GM21619 (cell line): ENCODE data around the gene TBKBP1.
"Not testable (repeated sequence)": the region's sequence is repeated elsewhere in the genome, so short reads cannot be mapped to it uniquely, and the experiment has no call there.

Source experiments
- ATAC-seq: cut with Tn5 transposase; IDR thresholded peaks from one replicate; pipeline ENCODE4 v1.9.1; 2021; ENCODE audit not compliant: unreplicated experiment

Gene TBKBP1

DNA sequence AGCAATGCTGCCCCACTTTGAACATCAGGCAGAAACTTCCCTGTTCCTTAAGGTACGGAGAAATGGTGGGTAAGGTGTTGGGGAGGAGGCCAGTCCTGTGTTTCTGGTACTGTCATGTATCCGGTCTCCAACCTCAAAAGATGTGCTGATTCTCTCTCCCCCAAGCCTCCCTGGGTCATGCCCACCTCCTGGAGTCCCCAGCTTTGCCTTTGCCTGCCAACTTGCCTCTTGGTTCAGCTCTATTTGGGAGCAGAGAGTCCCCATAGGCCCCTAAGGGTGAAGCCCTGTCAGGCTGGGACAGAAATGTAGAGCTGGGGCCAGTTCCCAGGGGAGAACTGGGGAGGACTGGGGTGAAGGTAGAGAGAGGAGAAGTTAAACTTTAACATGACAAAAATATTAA, 37.4 kb downstream of the TBKBP1 start:
- ATAC-seq = no peak

DNA sequence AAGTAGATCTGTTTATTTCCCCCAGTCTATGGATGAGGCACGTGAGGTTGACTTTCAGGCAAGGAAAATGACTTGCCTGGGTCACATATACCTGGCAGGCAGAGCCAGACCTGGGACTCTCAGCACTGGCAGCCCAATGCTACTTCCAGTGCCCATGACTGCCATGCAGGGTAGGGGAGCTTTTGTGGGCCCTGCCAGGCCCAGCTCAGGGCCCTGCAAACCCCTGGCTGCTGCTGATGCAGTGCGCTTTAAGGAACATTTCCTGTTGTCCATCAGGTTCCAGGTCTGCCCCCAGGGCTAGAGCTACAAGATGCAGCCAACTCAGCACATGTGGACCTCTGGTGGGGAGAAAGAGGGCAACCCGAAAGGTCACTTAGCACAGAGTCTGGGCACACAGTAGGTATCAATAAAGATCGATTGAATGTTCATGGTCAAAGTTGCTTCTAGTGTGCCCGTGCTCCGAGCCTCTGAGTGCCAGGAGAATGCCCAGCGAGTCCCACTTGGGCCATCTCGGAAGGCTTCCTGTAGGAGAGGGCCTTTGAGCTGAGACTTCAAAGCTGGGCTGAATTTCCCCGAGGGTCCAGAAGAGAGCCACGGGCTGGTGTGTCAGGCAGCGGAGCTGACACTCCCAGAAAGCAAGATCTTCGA, 38.6 kb downstream of the TBKBP1 start:
- no peak for ATAC-seq

DNA sequence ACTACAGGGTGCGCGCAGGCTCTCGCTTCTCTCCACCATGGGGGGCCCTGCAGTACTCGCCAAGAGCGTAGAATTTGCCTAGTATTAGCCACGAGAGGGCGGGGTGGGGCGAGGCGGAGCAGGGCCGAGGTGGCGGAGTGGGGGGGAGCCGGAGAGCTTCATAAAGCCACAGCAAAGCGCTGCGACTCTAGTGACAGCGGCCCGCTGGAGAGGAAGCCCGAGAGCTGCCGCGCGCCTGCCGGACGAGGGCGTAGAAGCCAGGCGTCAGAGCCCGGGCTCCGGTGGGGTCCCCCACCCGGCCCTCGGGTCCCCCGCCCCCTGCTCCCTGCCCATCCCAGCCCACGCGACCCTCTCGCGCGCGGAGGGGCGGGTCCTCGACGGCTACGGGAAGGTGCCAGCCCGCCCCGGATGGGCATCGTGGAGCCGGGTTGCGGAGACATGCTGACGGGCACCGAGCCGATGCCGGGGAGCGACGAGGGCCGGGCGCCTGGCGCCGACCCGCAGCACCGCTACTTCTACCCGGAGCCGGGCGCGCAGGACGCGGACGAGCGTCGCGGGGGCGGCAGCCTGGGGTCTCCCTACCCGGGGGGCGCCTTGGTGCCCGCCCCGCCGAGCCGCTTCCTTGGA, 39.2 kb downstream of the TBKBP1 start, which contains the start of gene TBX21:
Gene TBX21, plus strand, starts transcription at position 190 of the 627 bp plus-strand sequence. Its CDS starts 219 bp downstream, at position 409.
- peak; percentile 49 for ATAC-seq

DNA sequence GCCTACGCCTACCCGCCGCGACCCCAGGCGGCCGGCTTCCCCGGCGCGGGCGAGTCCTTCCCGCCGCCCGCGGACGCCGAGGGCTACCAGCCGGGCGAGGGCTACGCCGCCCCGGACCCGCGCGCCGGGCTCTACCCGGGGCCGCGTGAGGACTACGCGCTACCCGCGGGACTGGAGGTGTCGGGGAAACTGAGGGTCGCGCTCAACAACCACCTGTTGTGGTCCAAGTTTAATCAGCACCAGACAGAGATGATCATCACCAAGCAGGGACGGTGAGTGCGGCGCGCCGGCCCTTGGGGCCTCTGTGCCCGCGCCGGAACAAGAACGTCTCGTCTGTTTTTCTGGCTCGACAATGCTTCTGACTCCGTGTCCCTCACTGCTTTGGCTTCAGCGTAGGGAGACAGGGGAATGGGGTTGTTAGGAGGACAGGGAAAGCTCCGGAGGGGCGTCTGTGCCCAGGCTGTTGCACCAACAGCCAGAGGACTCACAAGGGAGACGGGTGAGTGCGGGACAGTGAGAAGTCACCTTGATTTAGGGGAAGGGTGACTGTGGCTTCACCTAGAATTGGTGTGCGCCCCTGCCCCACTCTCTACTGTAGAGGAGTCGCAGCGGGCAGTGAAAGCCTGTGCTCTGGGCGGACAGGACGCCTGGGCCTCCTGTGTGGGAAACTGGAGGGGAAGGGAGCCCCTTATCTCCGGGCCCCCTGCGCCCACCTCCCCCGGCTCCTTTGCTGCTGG, 39.9 kb downstream of the TBKBP1 start:
- ATAC-seq = peak; percentile 8

DNA sequence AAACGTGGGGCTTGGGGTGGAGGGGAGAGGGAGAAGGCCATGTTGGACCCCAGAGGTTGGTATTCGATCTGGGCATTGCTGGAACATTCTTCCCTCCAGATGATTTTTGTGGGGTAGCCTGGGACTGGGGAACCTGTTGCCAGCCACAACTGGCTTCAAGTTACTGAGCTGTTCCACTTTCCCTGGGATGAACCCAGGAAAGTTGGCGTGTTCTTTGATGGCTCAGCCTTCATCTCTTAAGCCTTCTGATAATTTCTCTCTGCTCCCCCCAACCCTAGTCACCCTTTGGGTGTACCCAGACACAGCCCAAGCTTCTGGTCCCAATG, 41.1 kb downstream of the TBKBP1 start:
- ATAC-seq = no peak

DNA sequence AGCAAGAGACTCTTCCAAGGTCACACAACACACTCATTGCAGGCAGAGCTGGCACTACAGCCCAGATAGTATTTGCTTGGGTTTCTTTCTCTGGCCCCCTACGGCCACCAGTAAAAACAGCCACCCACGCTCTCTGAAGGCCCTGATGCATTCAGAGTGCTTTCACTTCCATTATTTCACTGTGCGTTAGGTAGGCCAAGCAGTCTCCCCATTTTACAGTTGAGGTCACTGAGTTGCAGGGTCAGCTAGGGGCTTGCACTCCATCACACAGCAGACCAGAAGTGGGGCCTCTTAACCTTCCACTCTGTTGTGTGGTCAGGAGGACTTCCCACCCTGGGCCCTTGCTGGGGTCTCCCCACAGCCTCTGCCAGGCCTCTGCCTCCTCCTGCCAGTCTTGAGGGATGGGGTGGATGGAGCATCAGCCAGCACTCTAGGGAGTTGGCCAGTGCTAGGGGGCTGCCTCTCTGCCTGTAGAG, 41.6 kb downstream of the TBKBP1 start:
- ATAC-seq = peak; percentile 38

DNA sequence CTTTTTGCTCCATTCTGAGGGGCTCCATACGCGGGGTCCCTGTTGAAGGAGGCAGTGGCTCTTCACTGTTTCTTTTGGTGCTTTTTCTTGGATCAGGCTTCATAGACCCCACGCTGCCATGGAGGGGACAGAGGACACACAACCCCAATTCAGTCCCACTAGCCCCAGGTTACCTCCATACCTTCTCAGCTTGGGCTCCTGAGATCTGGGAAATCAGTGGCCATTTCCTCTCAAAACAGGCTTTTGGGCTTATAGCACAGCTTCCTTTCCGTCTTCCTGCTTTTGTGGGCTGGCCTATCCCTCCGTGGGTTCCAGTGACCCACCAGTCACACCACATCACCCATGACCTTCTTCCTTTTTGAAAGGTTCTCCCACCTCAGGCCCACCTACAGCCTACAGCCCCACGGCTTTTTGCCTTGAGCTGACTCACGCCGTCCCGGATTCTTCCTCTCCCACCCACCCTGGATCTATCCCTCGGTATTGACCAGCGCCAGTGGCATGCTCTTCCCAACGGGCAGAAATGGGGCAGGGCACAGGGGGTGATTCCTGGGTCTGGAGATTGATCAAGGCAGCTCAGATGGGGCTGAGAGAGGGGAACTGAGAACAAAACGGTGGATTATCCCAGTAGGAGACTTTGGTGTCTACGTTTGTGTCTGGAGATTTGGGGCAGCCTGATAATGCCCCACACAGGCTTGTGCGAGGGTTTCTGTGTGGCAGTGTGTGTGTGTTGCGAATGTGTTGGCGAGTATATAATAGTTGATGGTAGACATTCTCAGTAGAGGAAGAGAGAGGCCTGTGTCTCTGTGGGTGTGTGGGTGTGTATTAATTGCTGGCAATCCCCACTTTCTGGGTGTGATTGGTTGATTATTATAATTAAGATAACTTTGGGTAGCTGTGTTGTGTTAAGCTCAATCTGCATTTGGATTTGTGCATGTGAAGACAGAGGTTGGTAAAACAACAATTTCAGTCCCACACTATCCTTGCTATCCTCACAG, 42.8 kb downstream of the TBKBP1 start:
- ATAC-seq = no peak

DNA sequence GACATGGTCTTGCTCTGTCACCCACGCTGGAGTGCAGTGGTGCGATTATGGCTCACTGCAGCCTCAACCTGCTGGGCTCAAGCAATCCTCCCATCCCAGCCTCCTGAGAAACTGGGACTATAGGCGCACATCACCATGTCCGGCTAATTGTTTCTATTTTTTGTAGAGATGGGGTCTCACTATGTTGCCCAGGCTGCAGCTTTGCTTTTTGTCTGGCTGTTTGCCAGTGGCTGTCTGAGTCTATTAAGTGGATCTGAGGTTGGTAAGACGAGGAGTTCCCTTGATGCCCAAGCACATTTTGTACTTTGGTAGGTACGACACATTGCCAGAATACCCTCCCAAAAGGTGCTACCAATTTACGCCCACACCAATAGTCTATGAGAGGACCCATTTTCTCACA, 44.2 kb downstream of the TBKBP1 start:
- no peak for ATAC-seq

DNA sequence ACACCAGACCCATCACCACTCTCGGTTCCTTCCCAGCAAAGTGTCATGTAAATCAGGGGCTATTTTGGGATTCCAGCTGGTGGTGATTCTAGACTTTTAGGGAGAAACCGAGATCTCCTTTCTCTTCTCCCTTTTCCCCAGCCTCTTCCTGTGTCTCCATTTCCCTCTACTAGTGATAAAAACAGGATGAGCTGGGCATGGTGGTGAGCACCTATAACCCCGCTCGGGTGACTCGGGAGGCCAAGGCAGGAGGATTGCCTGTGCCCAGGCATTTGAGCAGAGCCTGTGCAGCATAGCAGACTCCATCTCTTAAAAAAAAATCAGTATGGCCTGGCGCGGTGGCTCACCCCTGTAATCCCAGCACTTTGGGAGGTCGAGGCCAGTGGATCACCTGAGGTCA, 45.2 kb downstream of the TBKBP1 start:
- no peak for ATAC-seq

DNA sequence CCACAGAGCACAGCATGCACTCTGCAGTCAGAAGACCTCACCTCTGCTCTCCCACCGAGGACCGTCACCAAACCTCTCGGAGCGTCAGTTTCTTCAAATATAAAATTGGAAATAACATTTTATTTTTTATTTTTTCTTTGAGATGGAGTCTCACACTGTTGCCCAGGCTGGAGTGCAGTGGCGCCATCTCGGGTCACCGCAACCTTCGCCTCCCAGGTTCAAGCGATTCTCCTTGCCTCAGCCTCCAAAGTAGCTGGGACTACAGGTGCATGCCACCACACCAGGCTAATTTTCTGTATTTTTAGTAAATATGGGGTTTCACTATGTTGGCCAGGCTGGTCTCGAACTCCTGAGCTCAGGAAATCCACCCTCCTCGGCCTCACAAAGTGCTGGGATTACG, 46.0 kb downstream of the TBKBP1 start:
- ATAC-seq = not testable (repeated sequence)

DNA sequence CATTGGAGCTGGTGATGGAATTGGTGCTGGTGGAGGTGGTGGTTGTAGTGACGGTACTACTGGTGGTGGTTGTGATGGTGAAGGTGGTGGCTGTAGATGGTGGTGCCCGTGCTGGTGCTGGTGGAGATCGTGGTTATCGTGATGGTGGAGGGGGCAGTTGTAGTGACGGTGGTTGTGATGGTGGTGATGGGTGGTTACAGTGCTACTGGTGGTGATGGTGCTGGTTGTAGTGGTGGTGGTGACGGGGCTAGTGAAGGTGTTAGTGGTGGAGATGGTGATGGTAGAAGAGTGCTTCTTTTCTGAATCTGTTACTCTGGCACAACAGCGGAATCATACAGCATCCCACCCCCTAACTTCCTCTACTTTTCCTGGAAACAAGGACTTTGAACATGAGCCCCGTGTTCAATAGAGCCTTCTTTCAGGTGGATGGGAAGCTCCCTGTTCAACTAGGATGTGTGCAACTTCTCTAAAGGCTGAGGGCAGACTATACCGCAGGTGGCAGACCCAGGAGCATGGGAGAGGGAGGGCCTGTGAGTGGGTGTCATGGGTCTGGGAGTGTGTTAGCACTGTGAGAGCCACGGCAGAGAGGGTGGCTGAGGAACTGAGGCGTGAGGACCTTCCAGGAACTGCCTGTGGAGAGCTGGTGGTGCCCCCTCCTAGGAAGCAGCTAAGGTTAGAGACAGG, 47.3 kb downstream of the TBKBP1 start:
- ATAC-seq = no peak

DNA sequence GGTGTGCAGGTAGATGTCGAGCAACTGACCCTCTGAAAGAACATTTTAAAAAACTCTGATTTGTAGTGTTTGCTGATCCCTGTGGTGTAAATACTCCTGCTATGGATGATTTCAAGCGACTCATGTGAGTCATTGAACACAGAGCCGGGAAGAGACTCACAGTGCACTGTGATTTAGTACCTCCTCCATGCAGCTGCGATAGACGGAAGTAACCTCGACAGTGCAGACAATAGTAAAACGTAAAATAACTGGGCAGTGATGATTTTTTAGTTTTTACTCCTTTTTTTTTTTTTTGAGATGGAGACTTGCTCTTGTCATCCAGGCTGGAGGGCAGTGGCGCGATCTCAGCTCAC, 47.8 kb downstream of the TBKBP1 start:
- no peak for ATAC-seq

DNA sequence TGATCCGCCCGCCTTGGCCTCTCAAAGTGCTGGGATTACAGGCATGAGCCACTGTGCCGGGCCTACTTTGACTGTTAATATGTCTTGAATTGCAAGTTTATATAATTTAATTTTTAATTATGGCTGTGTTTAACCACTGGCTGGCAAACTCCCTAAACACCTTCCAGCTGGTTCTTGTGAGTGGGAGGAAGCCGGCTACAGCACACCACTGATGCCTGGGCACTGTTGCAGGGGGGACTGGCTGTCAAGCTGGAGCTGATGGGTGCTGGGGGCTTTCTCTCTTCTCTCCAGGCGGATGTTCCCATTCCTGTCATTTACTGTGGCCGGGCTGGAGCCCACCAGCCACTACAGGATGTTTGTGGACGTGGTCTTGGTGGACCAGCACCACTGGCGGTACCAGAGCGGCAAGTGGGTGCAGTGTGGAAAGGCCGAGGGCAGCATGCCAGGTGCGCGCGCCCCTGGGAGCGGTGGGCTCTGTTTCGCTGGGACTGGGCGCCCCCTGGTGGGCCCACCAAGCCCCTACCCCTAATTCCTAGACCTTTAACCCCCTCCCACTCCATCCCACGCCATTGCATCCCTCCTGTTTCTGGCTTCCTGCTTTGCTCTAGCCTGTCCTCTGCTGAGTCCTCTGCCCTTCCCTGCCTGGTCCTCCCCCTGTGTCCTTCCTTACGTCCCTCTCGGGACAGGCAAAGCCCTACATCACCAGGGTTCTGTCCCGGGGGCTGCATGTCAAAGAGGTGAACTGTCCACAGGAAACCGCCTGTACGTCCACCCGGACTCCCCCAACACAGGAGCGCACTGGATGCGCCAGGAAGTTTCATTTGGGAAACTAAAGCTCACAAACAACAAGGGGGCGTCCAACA, 48.6 kb downstream of the TBKBP1 start:
- no peak for ATAC-seq

DNA sequence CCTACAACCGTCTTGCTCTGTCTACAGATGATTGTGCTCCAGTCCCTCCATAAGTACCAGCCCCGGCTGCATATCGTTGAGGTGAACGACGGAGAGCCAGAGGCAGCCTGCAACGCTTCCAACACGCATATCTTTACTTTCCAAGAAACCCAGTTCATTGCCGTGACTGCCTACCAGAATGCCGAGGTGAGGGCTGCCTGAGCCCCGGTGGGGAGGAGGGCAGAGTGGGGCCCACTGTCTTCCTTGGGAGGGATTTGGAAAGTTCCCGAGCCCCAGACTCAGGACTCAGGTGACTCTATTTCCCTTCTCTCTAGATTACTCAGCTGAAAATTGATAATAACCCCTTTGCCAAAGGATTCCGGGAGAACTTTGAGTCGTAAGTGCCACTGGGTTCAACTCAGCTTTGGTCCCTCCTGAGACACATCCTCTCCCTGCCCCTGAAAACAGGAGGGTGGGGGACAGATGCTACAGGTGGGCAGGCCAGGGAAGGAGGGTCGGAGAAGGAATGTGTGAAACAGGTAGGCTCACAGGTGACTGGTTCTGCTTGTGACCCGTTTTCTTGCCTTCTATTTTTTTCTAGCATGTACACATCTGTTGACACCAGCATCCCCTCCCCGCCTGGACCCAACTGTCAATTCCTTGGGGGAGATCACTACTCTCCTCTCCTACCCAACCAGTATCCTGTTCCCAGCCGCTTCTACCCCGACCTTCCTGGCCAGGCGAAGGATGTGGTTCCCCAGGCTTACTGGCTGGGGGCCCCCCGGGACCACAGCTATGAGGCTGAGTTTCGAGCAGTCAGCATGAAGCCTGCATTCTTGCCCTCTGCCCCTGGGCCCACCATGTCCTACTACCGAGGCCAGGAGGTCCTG, 50.4 kb downstream of the TBKBP1 start:
- no peak for ATAC-seq

DNA sequence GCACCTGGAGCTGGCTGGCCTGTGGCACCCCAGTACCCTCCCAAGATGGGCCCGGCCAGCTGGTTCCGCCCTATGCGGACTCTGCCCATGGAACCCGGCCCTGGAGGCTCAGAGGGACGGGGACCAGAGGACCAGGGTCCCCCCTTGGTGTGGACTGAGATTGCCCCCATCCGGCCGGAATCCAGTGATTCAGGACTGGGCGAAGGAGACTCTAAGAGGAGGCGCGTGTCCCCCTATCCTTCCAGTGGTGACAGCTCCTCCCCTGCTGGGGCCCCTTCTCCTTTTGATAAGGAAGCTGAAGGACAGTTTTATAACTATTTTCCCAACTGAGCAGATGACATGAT, 51.0 kb downstream of the TBKBP1 start:
- no peak for ATAC-seq

DNA sequence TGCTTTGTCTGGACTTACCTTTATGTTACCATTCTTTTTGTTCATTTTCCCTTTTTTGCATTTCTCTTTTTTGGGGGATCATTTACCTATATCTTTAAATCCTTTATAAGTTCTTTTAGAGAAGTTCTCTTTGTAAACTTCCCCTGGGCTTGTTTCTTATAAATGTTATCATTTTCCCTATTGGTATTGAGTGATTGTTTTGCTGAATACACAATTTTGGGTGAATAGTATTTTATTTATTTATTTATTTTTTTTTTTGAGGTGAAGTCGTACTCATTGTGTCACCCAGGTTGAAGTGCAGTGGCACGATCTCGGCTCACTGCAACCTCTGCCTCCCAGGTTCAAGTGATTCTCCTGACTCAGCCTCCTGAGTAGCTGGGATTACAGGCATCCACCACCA, 57.5 kb downstream of the TBKBP1 start:
- ATAC-seq = no peak

DNA sequence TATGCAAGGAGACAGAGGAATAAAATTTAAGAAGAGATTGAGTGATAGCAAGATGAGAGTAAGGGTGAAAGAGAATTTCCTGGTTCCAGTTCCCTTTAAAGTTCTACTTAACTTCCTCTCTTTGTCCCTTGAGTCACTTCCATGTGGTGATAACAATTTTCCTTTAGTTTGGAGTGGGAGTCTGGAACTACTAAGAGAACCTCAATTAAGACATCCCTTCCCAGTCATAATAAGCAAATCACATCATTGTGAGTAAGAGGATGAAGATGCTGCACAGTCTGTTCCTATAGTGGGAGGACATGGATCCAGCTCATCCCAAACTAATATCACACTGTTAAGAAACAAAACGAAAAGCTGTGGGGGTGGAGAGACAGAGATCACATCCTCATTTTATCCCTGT, 63.4 kb downstream of the TBKBP1 start:
- no peak for ATAC-seq

DNA sequence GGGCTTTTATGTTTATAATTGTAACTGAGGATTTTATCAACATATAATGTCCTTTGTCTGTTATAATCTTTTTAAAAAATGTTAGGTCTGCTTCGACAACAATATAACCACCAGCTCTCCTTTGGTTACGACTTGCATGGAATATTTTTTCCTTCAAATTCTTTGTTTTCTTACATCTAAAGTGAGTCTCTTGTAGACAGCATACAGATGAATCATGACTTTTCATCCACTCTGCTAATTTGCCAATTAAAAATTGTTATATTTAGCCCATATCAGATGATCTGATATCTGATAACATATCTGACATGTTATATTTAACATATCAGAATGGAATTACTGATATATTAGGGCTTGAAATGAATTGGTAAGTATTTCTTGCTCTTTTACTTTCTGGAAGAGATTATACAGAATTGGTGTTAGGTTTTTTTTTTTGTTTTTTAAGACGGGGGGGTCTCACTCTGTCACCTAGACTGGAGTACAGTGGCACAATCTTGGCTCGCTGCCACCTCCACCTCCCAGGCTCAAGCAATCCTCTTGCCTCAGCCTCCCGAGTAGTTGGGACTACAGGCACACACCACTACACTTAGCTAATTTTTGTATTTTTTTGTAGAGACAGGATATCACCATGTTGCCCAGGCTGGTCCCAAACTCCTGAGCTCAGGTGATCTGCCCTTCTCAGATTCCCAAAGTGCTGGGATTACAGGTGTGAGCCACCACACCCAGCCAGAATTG, 66.6 kb downstream of the TBKBP1 start:
- no peak for ATAC-seq
